Measurements from ENCODE around the gene PPFIA3. TPM values are rescaled to one million over a fixed set of nuclear protein-coding genes. Genes with fewer than 3 reads are reported as not detected.
A peak's percentile ranks its signal among the peaks of the same experiment; 100 is the strongest.

The PPFIA3 gene
- total and polyA plus RNA-seq, 2 donors (not counting 1 experiment from before 2014, with no cell fraction given) = 2.1 to 3.4 TPM

- Histone ChIP-seq H3K27me3 (replicated peaks in 1 of 4; ENCODE audit: control extremely low read depth in 1 of 4, control insufficient read depth in 3 of 4, insufficient read depth in 4 of 4, low read length in 3 of 4) (peaks cover 0 to 2% (median 0%) of the 10 kb centered on the region in 4 experiments), H3K9me3 (ENCODE audit: control extremely low read depth in 1 of 3, control insufficient read depth in 2 of 3, insufficient read depth in 1 of 3, low read length in 2 of 3) (peaks cover 0 to 16% (median 0%) of the 10 kb centered on the region in 3 donors), H2AFZ (ENCODE audit: insufficient read depth, low read depth, low read length, poor library complexity, severe bottlenecking) (peak overlapping the region; percentile 86), H4K20me1 (ENCODE audit: control insufficient read depth, insufficient read depth, low read length, poor library complexity, severe bottlenecking) (no peaks in the 10 kb centered on the region), H3K9ac (ENCODE audit: low read length) (peak overlapping the region; percentile 54), H3K27ac (ENCODE audit: low read length in 2 of 2) (no peak overlapping the region), H3K4me3 (ENCODE audit: control extremely low read depth in 1 of 5, extremely low read depth in 1 of 5, insufficient read depth in 1 of 5, low read depth in 2 of 5, low read length in 4 of 5) (peak overlapping the region; percentile 34 to 71 (median 50)), H3K36me3 (replicated peaks in 1 of 2; ENCODE audit: control extremely low read depth in 1 of 2, control insufficient read depth in 1 of 2, extremely low read depth in 1 of 2, insufficient read depth in 2 of 2, low read length in 1 of 2) (no peaks in the 10 kb centered on the region), H3K4me1 (ENCODE audit: control insufficient read depth in 2 of 2, insufficient read depth in 2 of 2, low read length in 2 of 2) (peaks cover 9 to 13% of the 10 kb centered on the region in 2 donors), H3K4me2 (replicated peaks; ENCODE audit: low read depth, low read length, poor library complexity, severe bottlenecking) (peak overlapping the region; percentile 90), H3K79me2 (ENCODE audit: control insufficient read depth, insufficient read depth, low read length) (no peaks in the 10 kb centered on the region)
- ChIA-PET POLR2A (interaction anchor here (0.7 to 1.2 kb wide), 5 partner anchors 8 to 166 kb away, joined by 3 to 9 read pairs (median 4); partner anchors contain the start of genes LIN7B and PPFIA3), CTCF (interaction anchor here (1.0 to 2.4 kb wide), 8 partner anchors 11 to 171 kb away, joined by 4 to 14 read pairs (median 5); partner anchors contain the start of gene LIN7B)
- TF ChIP-seq CTCF (IDR thresholded peaks at IDR 0.05) (no peak), EZH2 (IDR thresholded peaks at IDR 0.05; ENCODE audit: borderline replicate concordance, insufficient read depth, low read depth, low read length, poor library complexity, severe bottlenecking) (no peak)
- peak overlapping the region; percentile 34 for H3K27ac Mint-ChIP-seq
- DNase-seq (peak; percentile 97), ATAC-seq (ENCODE audit: low read depth) (peak; percentile 96)
- no peaks in the 10 kb centered on the region for H3K9me3 Mint-ChIP-seq (ENCODE audit: insufficient read depth)
- intact Hi-C loops (cut with micrococcal nuclease) = loop anchor here (1.0 to 5.0 kb wide), 5 partner anchors 9 to 679 kb away; partner anchors contain the start of genes C19orf73, LIN7B, PPFIA3 and SNRNP70
- H3K4me3 Mint-ChIP-seq = peak overlapping the region; percentile 85
- no peaks in the 10 kb centered on the region for H3K27me3 Mint-ChIP-seq
- WGBS (ENCODE audit: insufficient coverage) = 5% methylated on average over 56 of the region's 63 CpGs
- peaks cover 15% of the 10 kb centered on the region for H3K4me1 Mint-ChIP-seq
Measured at GRCh38 chr19:49127674-49128544, 8.6 kb downstream of the PPFIA3 start.
